ENCODE measurements around the gene RAB13. TPM values are rescaled to one million over a fixed set of nuclear protein-coding genes. Genes with fewer than 3 reads are reported as not detected.
"Not testable (repeated sequence)": the region's sequence is repeated elsewhere in the genome, so short reads cannot be mapped to it uniquely, and the experiment has no call there.

The RAB13 gene
- total RNA-seq, 1 donor from 2014 or later, result 24.2 TPM

GRCh38 chr1:154012129-154012528, 26.0 kb upstream of the RAB13 start:
- no peak for FAIRE-seq
- no peaks in the 10 kb centered on the region for H3K36me3 ChIP-seq (ENCODE audit: control insufficient read depth, insufficient read depth, low read length)
- no peak for TF ChIP-seq CTCF (IDR thresholded peaks at IDR 0.05; ENCODE audit: insufficient read depth, low read length, severe bottlenecking)

GRCh38 chr1:154006136-154006535, 20.0 kb upstream of the RAB13 start:
- no peaks in the 10 kb centered on the region for H3K27me3 ChIP-seq (ENCODE audit: control insufficient read depth, insufficient read depth, low read length)
- DNase-seq (ENCODE audit: low read depth) (no peak), FAIRE-seq (no peak)
- no peak for TF ChIP-seq CTCF (IDR thresholded peaks at IDR 0.05; ENCODE audit: insufficient read depth, low read length, severe bottlenecking)
- H3K36me3 ChIP-seq (ENCODE audit: control insufficient read depth, insufficient read depth, low read length), result no peaks in the 10 kb centered on the region
- H3K4me3 ChIP-seq (ENCODE audit: low read depth, low read length), result no peak overlapping the region

More at GRCh38 chr1:154012129-154012528, 26.0 kb upstream of the RAB13 start:
- DNase-seq (ENCODE audit: low read depth), result no peak
- Histone ChIP-seq H3K4me3 (ENCODE audit: low read depth, low read length) (no peak overlapping the region), H3K27me3 (ENCODE audit: control insufficient read depth, insufficient read depth, low read length) (no peaks in the 10 kb centered on the region)

- Histone ChIP-seq H3K36me3 (ENCODE audit: control insufficient read depth, insufficient read depth, low read length) (no peaks in the 10 kb centered on the region), H3K4me3 (ENCODE audit: low read depth, low read length) (no peak overlapping the region), H3K27me3 (ENCODE audit: control insufficient read depth, insufficient read depth, low read length) (no peaks in the 10 kb centered on the region)
- no peak for TF ChIP-seq CTCF (IDR thresholded peaks at IDR 0.05; ENCODE audit: insufficient read depth, low read length, severe bottlenecking)
- DNase-seq (ENCODE audit: low read depth) (no peak), FAIRE-seq (no peak)
Measured at GRCh38 chr1:154000420-154000819, 14.3 kb upstream of the RAB13 start.

GRCh38 chr1:153996882-153997281, 10.7 kb upstream of the RAB13 start:
- H3K36me3 ChIP-seq (ENCODE audit: control insufficient read depth, insufficient read depth, low read length); DNase-seq (ENCODE audit: low read depth); FAIRE-seq; H3K27me3 ChIP-seq (ENCODE audit: control insufficient read depth, insufficient read depth, low read length); H3K4me3 ChIP-seq (ENCODE audit: low read depth, low read length): not testable (repeated sequence)

- no peak for TF ChIP-seq CTCF (IDR thresholded peaks at IDR 0.05; ENCODE audit: insufficient read depth, low read length, severe bottlenecking)
- Histone ChIP-seq H3K36me3 (ENCODE audit: control insufficient read depth, insufficient read depth, low read length) (peaks cover 7% of the 10 kb centered on the region), H3K27me3 (ENCODE audit: control insufficient read depth, insufficient read depth, low read length) (no peaks in the 10 kb centered on the region), H3K4me3 (ENCODE audit: low read depth, low read length) (no peak overlapping the region)
- DNase-seq (ENCODE audit: low read depth) (no peak), FAIRE-seq (no peak)
Measured at GRCh38 chr1:153995640-153996039, 9.5 kb upstream of the RAB13 start.

GRCh38 chr1:153995202-153995601, 9.1 kb upstream of the RAB13 start:
- peaks cover 7% of the 10 kb centered on the region for H3K36me3 ChIP-seq (ENCODE audit: control insufficient read depth, insufficient read depth, low read length)
- no peak for FAIRE-seq
- no peak overlapping the region for H3K4me3 ChIP-seq (ENCODE audit: low read depth, low read length)
- no peak for TF ChIP-seq CTCF (IDR thresholded peaks at IDR 0.05; ENCODE audit: insufficient read depth, low read length, severe bottlenecking)
- H3K27me3 ChIP-seq (ENCODE audit: control insufficient read depth, insufficient read depth, low read length), result no peaks in the 10 kb centered on the region
- no peak for DNase-seq (ENCODE audit: low read depth)
